Activated CD8-positive, alpha-beta memory T cell treated with anti-CD3 and anti-CD28 coated beads, Interleukin-2, amount 50 U/mL, for 24 hours (primary cell): Measurements from ENCODE around the gene HSPA9.
"Not testable (repeated sequence)": the region's sequence is repeated elsewhere in the genome, so short reads cannot be mapped to it uniquely, and the experiment has no call there.

Source experiments
- DNase-seq: peaks from one replicate; pipeline ENCODE4 v3.0.0-alpha.2; 2020; ENCODE audit errors: extremely low read depth

Gene HSPA9

GRCh38 chr5:138529812-138530211 is 45.4 kb downstream of the HSPA9 start:
- DNase-seq: no peak

GRCh38 chr5:138528744-138529469 is 46.3 kb downstream of the HSPA9 start:
- DNase-seq: no peak

- no peak for DNase-seq
These were observed 47.0 kb downstream of the HSPA9 start for GRCh38 chr5:138528208-138528607.

- DNase-seq: no peak
These were observed 48.0 kb downstream of the HSPA9 start for GRCh38 chr5:138527170-138527569.

- no peak for DNase-seq
These were observed 51.8 kb downstream of the HSPA9 start for GRCh38 chr5:138523406-138523805.

- no peak for DNase-seq
These were observed 54.2 kb downstream of the HSPA9 start for GRCh38 chr5:138520971-138521370.

GRCh38 chr5:138517437-138517836 is 57.8 kb downstream of the HSPA9 start:
- DNase-seq: no peak

- DNase-seq: no peak
These were observed 59.5 kb downstream of the HSPA9 start for GRCh38 chr5:138515556-138516245.

GRCh38 chr5:138514021-138514420 is 61.2 kb downstream of the HSPA9 start:
- DNase-seq: no peak

GRCh38 chr5:138508958-138509357 is 66.2 kb downstream of the HSPA9 start:
- no peak for DNase-seq

GRCh38 chr5:138507485-138507884 is 67.7 kb downstream of the HSPA9 start:
- not testable (repeated sequence) for DNase-seq

GRCh38 chr5:138506370-138507306 is 68.6 kb downstream of the HSPA9 start:
- no peak for DNase-seq

- DNase-seq: no peak
These were observed 70.4 kb downstream of the HSPA9 start for GRCh38 chr5:138504799-138505198.
